Measurements from ENCODE around the gene MGST1. TPM values are rescaled to one million over a fixed set of nuclear protein-coding genes. Genes with fewer than 3 reads are reported as not detected.

Gene MGST1
- total and polyA plus RNA-seq, 9 donors, result 0.45 to 521 (median 11.8) TPM

- Histone ChIP-seq H3K9me3 (no peaks in the 10 kb centered on the region), H3K27me3 (no peaks in the 10 kb centered on the region), H3K4me3 (no peak overlapping the region), H3K36me3 (no peaks in the 10 kb centered on the region), H3K27ac (no peak overlapping the region), H3K4me1 (ENCODE audit: insufficient read depth) (no peaks in the 10 kb centered on the region)
- 12 to 24% (median 21%) methylated on average over 2 of the region's 2 CpGs for WGBS, 3 donors
- intact Hi-C loops (cut with DNase I), result no loop called here
- TF ChIP-seq CTCF (IDR thresholded peaks at IDR 0.05) (no peak), POLR2A (IDR thresholded peaks at IDR 0.05) (no peak), EP300 (IDR thresholded peaks at IDR 0.05) (no peak)
- no peak for DNase-seq
Observed at GRCh38 chr12:16303939-16304338, 43.5 kb upstream of the MGST1 start.

- Histone ChIP-seq H3K4me3 (no peak overlapping the region), H3K27me3 (no peaks in the 10 kb centered on the region), H3K36me3 (no peaks in the 10 kb centered on the region), H3K4me1 (ENCODE audit: insufficient read depth) (no peaks in the 10 kb centered on the region), H3K9me3 (no peaks in the 10 kb centered on the region), H3K27ac (no peak overlapping the region)
- DNase-seq, result no peak
- intact Hi-C loops (cut with DNase I), result no loop called here
- WGBS, 3 donors, result 18 to 41% (median 37%) methylated on average over 3 of the region's 3 CpGs
- TF ChIP-seq EP300 (IDR thresholded peaks at IDR 0.05), result no peak
- no peak for TF ChIP-seq POLR2A (IDR thresholded peaks at IDR 0.05)
- no peak for TF ChIP-seq CTCF (IDR thresholded peaks at IDR 0.05)
Observed at GRCh38 chr12:16307856-16308475, 39.5 kb upstream of the MGST1 start.

- Histone ChIP-seq H3K27me3 (no peaks in the 10 kb centered on the region), H3K27ac (no peak overlapping the region), H3K9me3 (no peaks in the 10 kb centered on the region), H3K4me3 (no peak overlapping the region), H3K36me3 (no peaks in the 10 kb centered on the region), H3K4me1 (ENCODE audit: insufficient read depth) (no peaks in the 10 kb centered on the region)
- intact Hi-C loops (cut with DNase I), result no loop called here
- TF ChIP-seq CTCF (IDR thresholded peaks at IDR 0.05) (no peak), POLR2A (IDR thresholded peaks at IDR 0.05) (no peak), EP300 (IDR thresholded peaks at IDR 0.05) (no peak)
- 59 to 78% (median 73%) methylated on average over 1 of the region's 1 CpG for WGBS, 3 donors
- DNase-seq, result no peak
Observed at GRCh38 chr12:16310934-16311333, 36.5 kb upstream of the MGST1 start.

- DNase-seq, result no peak
- H3K36me3 ChIP-seq, result no peaks in the 10 kb centered on the region
- no peaks in the 10 kb centered on the region for H3K27me3 ChIP-seq
- no peak overlapping the region for H3K4me3 ChIP-seq
- TF ChIP-seq EP300 (IDR thresholded peaks at IDR 0.05) (no peak), POLR2A (IDR thresholded peaks at IDR 0.05) (no peak), CTCF (IDR thresholded peaks at IDR 0.05) (no peak)
- H3K9me3 ChIP-seq, result no peaks in the 10 kb centered on the region
- H3K4me1 ChIP-seq (ENCODE audit: insufficient read depth), result no peaks in the 10 kb centered on the region
- H3K27ac ChIP-seq, result no peak overlapping the region
- WGBS, 3 donors, result 78 to 85% (median 84%) methylated on average over 1 of the region's 1 CpG
- intact Hi-C loops (cut with DNase I), result no loop called here
Observed at GRCh38 chr12:16323010-16323409, 24.4 kb upstream of the MGST1 start.

Data from ovary (tissue), 9 donors.